Loucy (cell line): ENCODE measurements around the gene KRTAP12-3.

Experiments
- H2AFZ ChIP-seq: fragments of 200-600 bp; sonication (generic); 2 replicates; pipeline ENCODE4 v1.6.0; 2016; ENCODE audit warnings: antibody characterized with exemption, mild to moderate bottlenecking, low read length, moderate library complexity
- H3F3A ChIP-seq: fragments of 200-600 bp; 2 replicates; pipeline ENCODE4 v1.6.0; 2016; ENCODE audit warnings: antibody characterized with exemption, low read depth, mild to moderate bottlenecking
- H3K27me3 ChIP-seq: fragments of 200-600 bp; sonication (generic); 2 replicates; pipeline ENCODE4 v1.6.1; 2014; ENCODE audit warnings: low read length, mild to moderate bottlenecking; ENCODE audit not compliant: insufficient read depth, poor library complexity, severe bottlenecking
- H3K36me3 ChIP-seq: fragments of 200-600 bp; sonication (generic); 2 replicates; pipeline ENCODE4 v1.6.1; 2016; ENCODE audit warnings: low read length; ENCODE audit not compliant: insufficient read depth
- H3K4me1 ChIP-seq: fragments of 200-600 bp; sonication (generic); 2 replicates; pipeline ENCODE4 v1.5.1; 2014; ENCODE audit warnings: low read length, mild to moderate bottlenecking; ENCODE audit not compliant: insufficient read depth, poor library complexity, severe bottlenecking
- H3K4me2 ChIP-seq: fragments of 200-600 bp; sonication (generic); 2 replicates; pipeline ENCODE4 v1.6.0; 2014; ENCODE audit warnings: antibody characterized with exemption, low read length, low read depth, mild to moderate bottlenecking; ENCODE audit not compliant: poor library complexity, severe bottlenecking
- H3K4me3 ChIP-seq: fragments of 200-600 bp; sonication (generic); 2 replicates; pipeline ENCODE4 v1.5.1; 2014; ENCODE audit warnings: low read length, mild to moderate bottlenecking, mixed read lengths; ENCODE audit not compliant: poor library complexity, severe bottlenecking
- H3K79me2 ChIP-seq: fragments of 200-600 bp; sonication (generic); 2 replicates; pipeline ENCODE4 v1.6.1; 2014; ENCODE audit warnings: low read length; ENCODE audit not compliant: insufficient read depth
- H3K9ac ChIP-seq: fragments of 200-600 bp; sonication (generic); 2 replicates; pipeline ENCODE4 v1.6.0; 2014; ENCODE audit warnings: mild to moderate bottlenecking, low read depth, low read length, moderate library complexity; ENCODE audit not compliant: poor library complexity, severe bottlenecking
- H3K9me2 ChIP-seq: fragments of 200-600 bp; sonication (generic); replicated peaks from 2 replicates; pipeline ENCODE4 v1.6.1; 2016; ENCODE audit warnings: low read depth, low read length, mixed read lengths
- H3K9me3 ChIP-seq: fragments of 200-600 bp; sonication (generic); 2 replicates; pipeline ENCODE4 v1.6.1; 2014; ENCODE audit warnings: mild to moderate bottlenecking, antibody characterized with exemption, low read length, low read depth; ENCODE audit not compliant: insufficient read depth
- H4K20me1 ChIP-seq: fragments of 200-600 bp; sonication (generic); 2 replicates; pipeline ENCODE4 v1.6.0; 2014; ENCODE audit warnings: antibody characterized with exemption, low read length, mild to moderate bottlenecking; ENCODE audit not compliant: insufficient read depth, poor library complexity, severe bottlenecking
- EZH2phosphoT487 ChIP-seq: fragments of 200-600 bp; IDR thresholded peaks from 2 replicates; pipeline ENCODE4 v1.6.1; 2018; ENCODE audit warnings: antibody characterized with exemption, mild to moderate bottlenecking, moderate library complexity, borderline replicate concordance
- TF ChIP-seq, protein P1 (sequence below): fragments of 200-600 bp; sonication (generic); conservative IDR thresholded peaks from 2 replicates; pipeline ENCODE4 v1.5.1; 2014; ENCODE audit warnings: mild to moderate bottlenecking, antibody characterized with exemption, low read length

KRTAP12-3 gene

DNA sequence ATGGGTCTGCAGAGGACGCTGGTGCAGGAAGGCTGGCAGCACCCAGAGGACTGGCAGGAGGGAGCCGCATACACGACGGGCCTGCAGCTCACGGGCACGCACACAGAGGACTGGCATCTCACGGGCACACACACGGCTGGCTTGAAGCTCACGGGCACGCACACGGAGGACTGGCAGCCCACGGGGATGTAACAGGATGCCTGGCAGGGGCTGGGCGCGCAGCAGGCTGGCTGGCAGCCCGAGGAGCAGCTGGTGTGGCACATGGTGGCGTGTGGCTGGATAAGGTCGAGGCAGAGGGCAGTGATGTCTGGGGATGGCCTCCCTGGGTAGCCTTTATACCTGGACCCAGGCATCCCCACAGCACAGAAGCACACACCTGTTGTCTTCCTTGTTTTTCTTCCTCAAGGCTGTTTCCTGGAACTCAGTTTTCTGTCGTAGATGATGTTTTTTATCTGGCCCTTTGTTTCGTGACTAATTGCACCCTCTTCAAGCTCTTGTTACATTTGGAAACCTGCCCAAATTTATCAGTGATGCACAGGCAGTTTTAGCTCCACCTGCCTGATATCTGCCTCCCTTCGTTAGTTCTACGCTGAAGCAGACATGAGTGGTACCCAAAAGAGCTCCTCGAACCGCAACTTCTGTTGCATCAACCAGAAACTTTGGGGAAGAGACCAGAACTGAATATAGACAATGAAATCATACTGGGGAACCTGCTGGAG lies 24.3 kb downstream of the KRTAP12-3 start, which contains the start of gene KRTAP12-1:
KRTAP12-1 (minus strand) TSS at position 303 of the 719 bp plus-strand sequence; CDS start at position 263, 40 bp downstream.
- Histone ChIP-seq H3K4me1 (no peaks in the 10 kb centered on the region), H3F3A (no peaks in the 10 kb centered on the region), H3K9me3 (no peaks in the 10 kb centered on the region), H3K36me3 (no peaks in the 10 kb centered on the region), H3K4me2 (no peak within 1 kb of the TSS), H4K20me1 (no peaks in the 10 kb centered on the region), H3K79me2 (no peaks in the 10 kb centered on the region), H3K9me2 (no peaks in the 10 kb centered on the region), H3K9ac (no peak within 1 kb of the TSS), H3K27me3 (no peaks in the 10 kb centered on the region), H2AFZ (no peak within 1 kb of the TSS), H3K4me3 (no peak within 1 kb of the TSS)
- no peak for TF ChIP-seq EZH2phosphoT487
- TF ChIP-seq, protein P1, sequence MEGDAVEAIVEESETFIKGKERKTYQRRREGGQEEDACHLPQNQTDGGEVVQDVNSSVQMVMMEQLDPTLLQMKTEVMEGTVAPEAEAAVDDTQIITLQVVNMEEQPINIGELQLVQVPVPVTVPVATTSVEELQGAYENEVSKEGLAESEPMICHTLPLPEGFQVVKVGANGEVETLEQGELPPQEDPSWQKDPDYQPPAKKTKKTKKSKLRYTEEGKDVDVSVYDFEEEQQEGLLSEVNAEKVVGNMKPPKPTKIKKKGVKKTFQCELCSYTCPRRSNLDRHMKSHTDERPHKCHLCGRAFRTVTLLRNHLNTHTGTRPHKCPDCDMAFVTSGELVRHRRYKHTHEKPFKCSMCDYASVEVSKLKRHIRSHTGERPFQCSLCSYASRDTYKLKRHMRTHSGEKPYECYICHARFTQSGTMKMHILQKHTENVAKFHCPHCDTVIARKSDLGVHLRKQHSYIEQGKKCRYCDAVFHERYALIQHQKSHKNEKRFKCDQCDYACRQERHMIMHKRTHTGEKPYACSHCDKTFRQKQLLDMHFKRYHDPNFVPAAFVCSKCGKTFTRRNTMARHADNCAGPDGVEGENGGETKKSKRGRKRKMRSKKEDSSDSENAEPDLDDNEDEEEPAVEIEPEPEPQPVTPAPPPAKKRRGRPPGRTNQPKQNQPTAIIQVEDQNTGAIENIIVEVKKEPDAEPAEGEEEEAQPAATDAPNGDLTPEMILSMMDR = no peak

DNA sequence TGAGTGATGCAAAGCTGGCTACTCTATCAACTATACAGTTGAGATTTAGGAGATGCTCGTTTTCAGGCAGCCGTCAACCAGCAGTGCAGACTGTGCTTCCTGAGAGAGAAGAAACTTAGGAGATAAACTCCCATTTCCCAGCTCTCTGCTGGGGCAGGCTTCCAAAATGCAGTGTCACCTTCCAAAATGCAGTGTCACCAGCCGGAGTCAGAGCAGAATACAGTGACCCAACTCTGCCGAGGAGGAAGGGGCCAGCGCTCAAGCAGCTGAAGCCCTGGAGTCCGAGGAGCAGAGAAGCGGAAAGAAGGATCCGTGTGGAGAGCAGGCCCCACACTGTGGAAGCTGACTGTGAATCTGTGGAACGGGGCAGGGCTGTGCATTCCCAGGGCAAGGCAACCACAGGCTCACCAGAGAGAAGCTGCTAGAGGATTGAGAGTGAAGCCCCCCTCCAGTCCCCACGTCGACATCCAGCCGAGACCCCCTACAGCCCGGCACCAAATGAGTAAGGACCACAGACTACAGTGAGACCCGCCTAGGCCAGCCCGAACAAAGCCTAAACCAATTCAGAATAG lies 24.9 kb downstream of the KRTAP12-3 start:
- Histone ChIP-seq H3K27me3 (no peaks in the 10 kb centered on the region), H3F3A (no peaks in the 10 kb centered on the region), H2AFZ (no peak overlapping the region), H3K4me2 (no peak overlapping the region), H3K4me1 (no peaks in the 10 kb centered on the region), H3K9me2 (no peaks in the 10 kb centered on the region), H3K9ac (no peak overlapping the region), H4K20me1 (no peaks in the 10 kb centered on the region), H3K79me2 (no peaks in the 10 kb centered on the region), H3K9me3 (no peaks in the 10 kb centered on the region), H3K36me3 (no peaks in the 10 kb centered on the region), H3K4me3 (no peak overlapping the region)
- TF ChIP-seq, protein P1 = no peak
- no peak for TF ChIP-seq EZH2phosphoT487

DNA sequence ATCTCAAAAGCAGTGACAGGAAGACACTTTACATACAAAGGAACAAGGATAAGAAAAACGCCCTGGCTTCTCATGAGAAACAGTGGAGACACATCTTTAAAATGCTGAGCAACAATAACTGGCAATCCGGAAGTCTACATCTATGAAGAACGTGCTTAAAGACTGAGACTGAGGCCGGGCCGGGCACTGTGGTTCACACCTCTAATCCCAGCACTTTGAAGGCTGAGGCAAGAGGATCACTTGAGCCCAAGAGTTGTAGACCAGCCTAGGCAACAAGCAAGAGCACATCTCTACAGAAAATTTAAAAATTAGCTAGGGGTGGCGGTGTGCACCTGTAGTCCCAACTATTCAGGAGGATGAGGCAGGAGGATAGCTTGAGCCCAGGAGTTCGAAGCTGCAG lies 26.3 kb downstream of the KRTAP12-3 start:
- Histone ChIP-seq H3K4me2 (no peak overlapping the region), H3K9me3 (no peaks in the 10 kb centered on the region), H3F3A (no peaks in the 10 kb centered on the region), H2AFZ (no peak overlapping the region), H3K4me3 (no peak overlapping the region), H3K9ac (no peak overlapping the region), H3K4me1 (no peaks in the 10 kb centered on the region), H3K79me2 (no peaks in the 10 kb centered on the region), H3K9me2 (no peaks in the 10 kb centered on the region), H3K27me3 (no peaks in the 10 kb centered on the region), H3K36me3 (no peaks in the 10 kb centered on the region), H4K20me1 (no peaks in the 10 kb centered on the region)
- TF ChIP-seq, protein P1 = no peak
